Spleen (tissue), 11 donors: ENCODE data around the gene SNX24. TPM values are rescaled to one million over a fixed set of nuclear protein-coding genes. Genes with fewer than 3 reads are reported as not detected.

Source experiments
- DNase-seq: peaks from one replicate; pipeline ENCODE4 v3.0.0-alpha.2; 2020
- H3K27ac ChIP-seq, 8 donors: fragments of 200-600 bp; sonication (generic) in 7 of 8; 1 replicate in 4 of 8; 2 replicates in 4 of 8; pipeline versions ENCODE4 v1.5.0 to v1.8.0; 2016 to 2021; ENCODE audit warnings: inconsistent platforms in 4 of 8, mild to moderate bottlenecking in 4 of 8, moderate library complexity in 1 of 8
- H3K27me3 ChIP-seq, 7 donors: fragments of 200-600 bp; sonication (generic) in 6 of 7; replicated peaks in 1 of 7; 1 replicate in 4 of 7; 2 replicates in 3 of 7; pipeline versions ENCODE4 v1.5.0 to v1.8.0; 2016 to 2021; ENCODE audit warnings: inconsistent platforms in 3 of 7, mild to moderate bottlenecking in 1 of 7
- H3K36me3 ChIP-seq, 6 donors: fragments of 200-600 bp; sonication (generic) in 5 of 6; 1 replicate in 4 of 6; 2 replicates in 2 of 6; pipeline versions ENCODE4 v1.5.0 to v1.8.0; 2016 to 2021; ENCODE audit warnings: inconsistent platforms in 2 of 6
- H3K4me1 ChIP-seq, 6 donors: fragments of 200-600 bp; sonication (generic) in 5 of 6; 1 replicate in 3 of 6; 2 replicates in 3 of 6; pipeline versions ENCODE4 v1.5.0 to v1.8.0; 2016 to 2021; ENCODE audit warnings: inconsistent platforms in 3 of 6
- H3K4me3 ChIP-seq, 8 donors: fragments of 200-600 bp; sonication (generic) in 7 of 8; 1 replicate in 4 of 8; 2 replicates in 4 of 8; pipeline versions ENCODE4 v1.5.0 to v1.8.0; 2016 to 2021; ENCODE audit warnings: inconsistent platforms in 4 of 8, mild to moderate bottlenecking in 4 of 8, moderate library complexity in 2 of 8
- H3K9me3 ChIP-seq, 8 donors: fragments of 200-600 bp; sonication (generic) in 7 of 8; 1 replicate in 4 of 8; 2 replicates in 4 of 8; pipeline versions ENCODE4 v1.5.0 to v1.8.0; 2016 to 2021; ENCODE audit warnings: inconsistent platforms in 4 of 8
- POLR2A ChIP-seq, 3 donors: fragments of 450-650 bp; IDR thresholded peaks; one replicate each; pipeline ENCODE4 v1.5.1; 2017; ENCODE audit warnings: antibody characterized with exemption in 3 of 3, mild to moderate bottlenecking in 1 of 3
- POLR2AphosphoS5 ChIP-seq, 3 donors: sonication (generic); formaldehyde crosslinking; IDR thresholded peaks; one replicate each; pipeline ENCODE4 v1.5.1; 2017; ENCODE audit warnings: antibody characterized with exemption in 3 of 3
- WGBS, 5 donors: extraction: QIAGEN DNeasy Blood & Tissue Kit in 3 of 5; methylation state at CpG; one replicate each; pipeline versions ENCODE4 v1.1.5 to v1.1.7; 2013 to 2018; 5-methylcytosine and 5-hydroxymethylcytosine counted together
- intact Hi-C: fragments of 100-400 bp; cut with DNase I; formaldehyde crosslinking; loops from one replicate; pipeline ENCODE4 v1.15.0; 2023; ENCODE audit warnings: low total_unique reads
- polyA plus RNA-seq, 3 donors: library from polyadenylated mRNA; stranded (reverse); fragments of 200-250 nt; gene quantifications; one replicate each; pipeline ENCODE4 v1.2.1, GENCODE V29; 2013
- total RNA-seq, 7 donors: library from RNA; depleted of rRNA in 3 of 7; stranded (reverse); fragments of >200 nt in 3 of 7; fragmentation: NEBNext Ultra II Directional in 4 of 7; extraction: Animal tissue kit (Norgen Biotek cat#: 25700) in 4 of 7; gene quantifications; one replicate each; pipeline versions ENCODE4 v1.1.0 to v1.2.1, GENCODE V29; 2016 to 2021
- TF ChIP-seq, protein P1 (sequence below), 11 experiments: fragments of 200-600 bp in 7 of 11; fragments of 450-650 bp in 4 of 11; sonication (generic) in 4 of 11; IDR thresholded peaks in 8 of 11; conservative IDR thresholded peaks in 3 of 11; 1 replicate in 7 of 11; 2 replicates in 4 of 11; pipeline versions ENCODE4 v1.4.0 to v1.8.0; 2016 to 2021; ENCODE audit warnings: antibody characterized with exemption in 11 of 11, inconsistent platforms in 4 of 11, mild to moderate bottlenecking in 1 of 11
- donor health status: healthy with polysubstance abuse.
- donor health status: DM: no; HTN: no; CAD: no; lungs with moderate emphysema.
- donor health status: DM: no; HTN: no; CAD: no.
- donor health status: Bipolar disorder and iron deficiency.
- donor health status: healthy.
- donor health status: DM: no; HTN: no; CAD: no.
- donor health status: DM: yes; HTN: yes; CAD: no.

The SNX24 gene
- total and polyA plus RNA-seq, 10 donors = 5.2 to 17.4 (median 11.7) TPM

- WGBS, 5 donors = 56 to 87% (median 73%) methylated on average over 1 of the region's 1 CpG
- intact Hi-C loops = no loop called here
- H3K27ac ChIP-seq = no peak overlapping the region
- peaks cover 0 to 11% (median 0%) of the 10 kb centered on the region in 6 donors for H3K36me3 ChIP-seq
- TF ChIP-seq POLR2AphosphoS5 (IDR thresholded peaks at IDR 0.05) = no peak
- TF ChIP-seq, protein P1, sequence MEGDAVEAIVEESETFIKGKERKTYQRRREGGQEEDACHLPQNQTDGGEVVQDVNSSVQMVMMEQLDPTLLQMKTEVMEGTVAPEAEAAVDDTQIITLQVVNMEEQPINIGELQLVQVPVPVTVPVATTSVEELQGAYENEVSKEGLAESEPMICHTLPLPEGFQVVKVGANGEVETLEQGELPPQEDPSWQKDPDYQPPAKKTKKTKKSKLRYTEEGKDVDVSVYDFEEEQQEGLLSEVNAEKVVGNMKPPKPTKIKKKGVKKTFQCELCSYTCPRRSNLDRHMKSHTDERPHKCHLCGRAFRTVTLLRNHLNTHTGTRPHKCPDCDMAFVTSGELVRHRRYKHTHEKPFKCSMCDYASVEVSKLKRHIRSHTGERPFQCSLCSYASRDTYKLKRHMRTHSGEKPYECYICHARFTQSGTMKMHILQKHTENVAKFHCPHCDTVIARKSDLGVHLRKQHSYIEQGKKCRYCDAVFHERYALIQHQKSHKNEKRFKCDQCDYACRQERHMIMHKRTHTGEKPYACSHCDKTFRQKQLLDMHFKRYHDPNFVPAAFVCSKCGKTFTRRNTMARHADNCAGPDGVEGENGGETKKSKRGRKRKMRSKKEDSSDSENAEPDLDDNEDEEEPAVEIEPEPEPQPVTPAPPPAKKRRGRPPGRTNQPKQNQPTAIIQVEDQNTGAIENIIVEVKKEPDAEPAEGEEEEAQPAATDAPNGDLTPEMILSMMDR (IDR thresholded peaks at IDR 0.05 in 8 of 11, conservative IDR thresholded peaks at IDR 0.05 in 3 of 11) = no peak
- no peak for TF ChIP-seq POLR2A (IDR thresholded peaks at IDR 0.05)
- no peak overlapping the region for H3K4me3 ChIP-seq
- no peak for DNase-seq
- no peaks in the 10 kb centered on the region for H3K27me3 ChIP-seq
- peaks cover 0 to 4% (median 0%) of the 10 kb centered on the region in 8 donors for H3K9me3 ChIP-seq
- H3K4me1 ChIP-seq = no peaks in the 10 kb centered on the region
These were observed 13.0 kb downstream of the SNX24 start for GRCh38 chr5:122858451-122858850.

DNA sequence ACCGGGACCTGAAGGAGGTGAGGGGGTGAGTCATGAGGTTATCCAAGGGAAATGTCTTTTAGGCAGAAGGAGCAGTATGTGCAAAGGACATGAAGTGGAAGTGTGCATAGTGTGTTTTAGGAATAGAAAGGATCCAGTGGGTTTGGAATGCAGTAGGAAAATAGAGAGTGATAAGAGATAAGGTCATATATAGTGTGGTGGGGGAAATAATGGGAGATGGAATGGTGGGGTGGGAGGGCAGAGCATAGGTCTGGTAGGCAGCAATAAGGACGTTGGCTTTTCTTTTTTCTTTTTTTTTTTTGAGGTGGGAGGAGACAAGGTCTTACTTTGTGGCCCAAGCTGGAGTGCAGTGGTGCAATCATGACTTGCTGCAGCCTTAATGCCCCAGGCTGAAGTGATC is 17.8 kb downstream of the SNX24 start:
- intact Hi-C loops = no loop called here

GRCh38 chr5:122863721-122864120 is 18.3 kb downstream of the SNX24 start:
- Histone ChIP-seq H3K27me3 (no peaks in the 10 kb centered on the region), H3K4me3 (no peak overlapping the region), H3K9me3 (no peaks in the 10 kb centered on the region), H3K4me1 (no peaks in the 10 kb centered on the region), H3K27ac (no peak overlapping the region), H3K36me3 (peaks cover 0 to 20% (median 0%) of the 10 kb centered on the region in 6 donors)
- intact Hi-C loops = no loop called here
- TF ChIP-seq, protein P1 (IDR thresholded peaks at IDR 0.05 in 8 of 11, conservative IDR thresholded peaks at IDR 0.05 in 3 of 11) = no peak
- no peak for DNase-seq
- WGBS, 5 donors = 90 to 98% (median 97%) methylated on average over 4 of the region's 4 CpGs

More for the DNA sequence above, 17.8 kb downstream of the SNX24 start:
- Histone ChIP-seq H3K36me3 (peaks cover 0 to 20% (median 0%) of the 10 kb centered on the region in 6 donors), H3K4me3 (no peak overlapping the region), H3K27ac (no peak overlapping the region), H3K4me1 (no peaks in the 10 kb centered on the region), H3K9me3 (no peaks in the 10 kb centered on the region), H3K27me3 (no peaks in the 10 kb centered on the region)
- no peak for DNase-seq
- WGBS, 5 donors = 43 to 72% (median 59%) methylated on average over 2 of the region's 2 CpGs
- TF ChIP-seq POLR2AphosphoS5 (IDR thresholded peaks at IDR 0.05) (no peak), POLR2A (IDR thresholded peaks at IDR 0.05) (no peak)
- TF ChIP-seq, protein P1 (IDR thresholded peaks at IDR 0.05 in 8 of 11, conservative IDR thresholded peaks at IDR 0.05 in 3 of 11) = no peak

- intact Hi-C loops = no loop called here
- WGBS, 5 donors = 79 to 92% (median 85%) methylated on average over 6 of the region's 6 CpGs
- no peak overlapping the region for H3K27ac ChIP-seq
- no peaks in the 10 kb centered on the region for H3K9me3 ChIP-seq
- peaks cover 0 to 20% (median 0%) of the 10 kb centered on the region in 6 donors for H3K36me3 ChIP-seq
- TF ChIP-seq POLR2AphosphoS5 (IDR thresholded peaks at IDR 0.05) (no peak), POLR2A (IDR thresholded peaks at IDR 0.05) (no peak)
- TF ChIP-seq, protein P1 (IDR thresholded peaks at IDR 0.05 in 8 of 11, conservative IDR thresholded peaks at IDR 0.05 in 3 of 11) = no peak
- H3K4me3 ChIP-seq = no peak overlapping the region
- H3K4me1 ChIP-seq = no peaks in the 10 kb centered on the region
- no peak for DNase-seq
- no peaks in the 10 kb centered on the region for H3K27me3 ChIP-seq
These were observed 19.0 kb downstream of the SNX24 start for GRCh38 chr5:122864400-122864799.
